Measurements from ENCODE around the gene MYCL.
A peak's percentile ranks its signal among the peaks of the same experiment; 100 is the strongest.

MYCL gene

GRCh38 chr1:39927538-39927937 lies 25.8 kb upstream of the MYCL start:
- Histone ChIP-seq H3K4me1 (ENCODE audit: control extremely low read depth in 1 of 4, control insufficient read depth in 4 of 4, insufficient read depth in 4 of 4, low read length in 3 of 4) (peaks cover 0 to 16% (median 2%) of the 10 kb centered on the region in 4 experiments), H3K36me3 (ENCODE audit: control insufficient read depth in 4 of 4, insufficient read depth in 4 of 4, low read length in 3 of 4) (no peaks in the 10 kb centered on the region), H3K4me3 (ENCODE audit: control insufficient read depth in 1 of 7, extremely low read depth in 1 of 7, insufficient read depth in 4 of 7, low read depth in 2 of 7, low read length in 6 of 7) (no peak overlapping the region), H3K27ac (ENCODE audit: insufficient read depth in 1 of 2, low read depth in 1 of 2, low read length in 2 of 2, poor library complexity in 1 of 2, severe bottlenecking in 2 of 2) (no peak overlapping the region), H3K27me3 (replicated peaks in 2 of 5; ENCODE audit: control insufficient read depth in 4 of 5, insufficient read depth in 5 of 5, low read length in 4 of 5) (no peaks in the 10 kb centered on the region), H3K9me3 (ENCODE audit: control extremely low read depth in 1 of 5, control insufficient read depth in 4 of 5, insufficient read depth in 2 of 5, low read depth in 1 of 5, low read length in 4 of 5) (no peaks in the 10 kb centered on the region)
- ChIA-PET CTCF (interaction anchor here (1.0 to 17.0 kb wide), 5 partner anchors 9 to 44 kb away, joined by 3 to 274 read pairs (median 4); partner anchors contain the start of gene MYCL), POLR2A (no interaction called here)
- WGBS (ENCODE audit: insufficient coverage), result 76% methylated on average over 3 of the region's 3 CpGs
- no peak for DNase-seq

DNA sequence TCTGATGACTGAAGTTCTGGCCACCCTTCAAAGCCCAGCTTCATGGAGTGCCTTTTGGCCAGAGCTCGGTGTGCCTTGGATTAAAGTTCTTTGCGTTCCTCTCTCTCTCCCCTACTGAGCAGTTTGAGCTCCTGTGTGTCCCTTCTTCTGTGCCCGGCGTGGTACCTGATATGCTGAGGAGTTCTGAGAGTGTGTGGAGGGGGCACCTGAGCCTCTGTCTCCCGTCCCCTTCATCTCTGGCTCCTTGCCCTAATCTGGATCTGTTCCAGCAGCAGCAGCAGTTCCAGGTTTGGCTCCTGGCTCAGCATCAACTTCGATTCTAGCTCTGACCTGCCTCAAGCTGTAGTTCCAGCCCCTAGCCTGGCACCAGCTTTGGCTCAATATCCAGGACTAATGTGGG lies 25.1 kb upstream of the MYCL start:
- WGBS (ENCODE audit: insufficient coverage), result 95% methylated on average over 2 of the region's 6 CpGs
- no peak overlapping the region for H3K27ac ChIP-seq (ENCODE audit: insufficient read depth in 1 of 2, low read depth in 1 of 2, low read length in 2 of 2, poor library complexity in 1 of 2, severe bottlenecking in 2 of 2)
- no peaks in the 10 kb centered on the region for H3K36me3 ChIP-seq (ENCODE audit: control insufficient read depth in 4 of 4, insufficient read depth in 4 of 4, low read length in 3 of 4)
- no peak overlapping the region for H3K4me3 ChIP-seq (ENCODE audit: control insufficient read depth in 1 of 7, extremely low read depth in 1 of 7, insufficient read depth in 4 of 7, low read depth in 2 of 7, low read length in 6 of 7)
- H3K9me3 ChIP-seq (ENCODE audit: control extremely low read depth in 1 of 5, control insufficient read depth in 4 of 5, insufficient read depth in 2 of 5, low read depth in 1 of 5, low read length in 4 of 5), result no peaks in the 10 kb centered on the region
- no peaks in the 10 kb centered on the region for H3K27me3 ChIP-seq (replicated peaks in 2 of 5; ENCODE audit: control insufficient read depth in 4 of 5, insufficient read depth in 5 of 5, low read length in 4 of 5)
- POLR2A ChIA-PET, result no interaction called here
- DNase-seq, result no peak
- CTCF ChIA-PET, result interaction anchor here (1.0 to 17.0 kb wide), 6 partner anchors 9 to 44 kb away, joined by 3 to 274 read pairs (median 4); partner anchors contain the start of gene MYCL
- H3K4me1 ChIP-seq (ENCODE audit: control extremely low read depth in 1 of 4, control insufficient read depth in 4 of 4, insufficient read depth in 4 of 4, low read length in 3 of 4), result peaks cover 0 to 16% (median 2%) of the 10 kb centered on the region in 4 experiments

GRCh38 chr1:39926343-39926793 lies 24.7 kb upstream of the MYCL start:
- Histone ChIP-seq H3K9me3 (ENCODE audit: control extremely low read depth in 1 of 5, control insufficient read depth in 4 of 5, insufficient read depth in 2 of 5, low read depth in 1 of 5, low read length in 4 of 5) (no peaks in the 10 kb centered on the region), H3K4me1 (ENCODE audit: control extremely low read depth in 1 of 4, control insufficient read depth in 4 of 4, insufficient read depth in 4 of 4, low read length in 3 of 4) (peaks cover 0 to 16% (median 2%) of the 10 kb centered on the region in 4 experiments), H3K36me3 (ENCODE audit: control insufficient read depth in 4 of 4, insufficient read depth in 4 of 4, low read length in 3 of 4) (no peaks in the 10 kb centered on the region), H3K27ac (ENCODE audit: insufficient read depth in 1 of 2, low read depth in 1 of 2, low read length in 2 of 2, poor library complexity in 1 of 2, severe bottlenecking in 2 of 2) (no peak overlapping the region), H3K27me3 (replicated peaks in 2 of 5; ENCODE audit: control insufficient read depth in 4 of 5, insufficient read depth in 5 of 5, low read length in 4 of 5) (no peaks in the 10 kb centered on the region), H3K4me3 (ENCODE audit: control insufficient read depth in 1 of 7, extremely low read depth in 1 of 7, insufficient read depth in 4 of 7, low read depth in 2 of 7, low read length in 6 of 7) (no peak overlapping the region)
- DNase-seq, result peak in 2 of 3 donors; percentile 47
- ChIA-PET CTCF (interaction anchor here (1.0 to 17.0 kb wide), 9 partner anchors 8 to 109 kb away, joined by 3 to 274 read pairs (median 4); partner anchors contain the start of gene MYCL), POLR2A (no interaction called here)
- 80% methylated on average over 6 of the region's 6 CpGs for WGBS (ENCODE audit: insufficient coverage)

DNA sequence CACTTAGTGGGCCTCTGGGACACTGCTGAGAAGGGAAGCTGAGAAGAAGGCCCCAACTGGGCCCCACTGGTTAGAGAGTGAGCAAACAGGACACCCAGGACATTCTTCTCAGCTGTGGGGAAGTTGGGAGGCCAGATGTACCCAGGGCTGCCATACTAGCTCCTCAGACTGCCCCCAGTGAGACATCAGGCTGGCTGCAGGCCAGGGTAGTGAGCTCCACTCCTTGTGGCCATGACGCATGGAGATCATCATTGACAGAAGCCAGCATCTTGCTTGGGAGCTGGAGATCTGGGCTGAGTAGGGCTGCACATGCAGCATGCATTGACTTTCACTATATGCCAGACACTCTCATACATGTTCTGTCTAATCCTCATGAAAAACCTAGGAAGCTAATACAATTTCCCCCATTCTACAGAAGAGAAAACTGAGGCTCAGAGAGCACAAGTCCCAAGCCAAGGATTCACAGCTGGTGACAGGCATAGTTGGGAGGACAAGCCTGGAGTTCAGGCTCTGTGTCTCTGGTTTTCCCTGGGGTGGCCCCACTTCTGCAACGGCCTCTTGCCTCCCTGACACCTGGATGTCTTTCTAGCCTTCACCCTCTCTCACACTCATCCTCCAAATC lies 24.1 kb upstream of the MYCL start:
- Histone ChIP-seq H3K27me3 (replicated peaks in 2 of 5; ENCODE audit: control insufficient read depth in 4 of 5, insufficient read depth in 5 of 5, low read length in 4 of 5) (no peaks in the 10 kb centered on the region), H3K4me1 (ENCODE audit: control extremely low read depth in 1 of 4, control insufficient read depth in 4 of 4, insufficient read depth in 4 of 4, low read length in 3 of 4) (peaks cover 0 to 16% (median 2%) of the 10 kb centered on the region in 4 experiments), H3K4me3 (ENCODE audit: control insufficient read depth in 1 of 7, extremely low read depth in 1 of 7, insufficient read depth in 4 of 7, low read depth in 2 of 7, low read length in 6 of 7) (no peak overlapping the region), H3K27ac (ENCODE audit: insufficient read depth in 1 of 2, low read depth in 1 of 2, low read length in 2 of 2, poor library complexity in 1 of 2, severe bottlenecking in 2 of 2) (no peak overlapping the region), H3K9me3 (ENCODE audit: control extremely low read depth in 1 of 5, control insufficient read depth in 4 of 5, insufficient read depth in 2 of 5, low read depth in 1 of 5, low read length in 4 of 5) (no peaks in the 10 kb centered on the region), H3K36me3 (ENCODE audit: control insufficient read depth in 4 of 4, insufficient read depth in 4 of 4, low read length in 3 of 4) (no peaks in the 10 kb centered on the region)
- CTCF ChIA-PET, result interaction anchor here (0.9 to 17.0 kb wide), 8 partner anchors 10 to 108 kb away, joined by 3 to 274 read pairs (median 4); no protein-coding TSS in a partner anchor
- POLR2A ChIA-PET, result interaction anchor here (0.6 kb wide), 1 partner anchor 43 kb away, joined by 3 read pairs; no protein-coding TSS in a partner anchor
- DNase-seq, result peak in 1 of 3 donors; percentile 16
- WGBS (ENCODE audit: insufficient coverage), result 100% methylated on average over 1 of the region's 2 CpGs

DNA sequence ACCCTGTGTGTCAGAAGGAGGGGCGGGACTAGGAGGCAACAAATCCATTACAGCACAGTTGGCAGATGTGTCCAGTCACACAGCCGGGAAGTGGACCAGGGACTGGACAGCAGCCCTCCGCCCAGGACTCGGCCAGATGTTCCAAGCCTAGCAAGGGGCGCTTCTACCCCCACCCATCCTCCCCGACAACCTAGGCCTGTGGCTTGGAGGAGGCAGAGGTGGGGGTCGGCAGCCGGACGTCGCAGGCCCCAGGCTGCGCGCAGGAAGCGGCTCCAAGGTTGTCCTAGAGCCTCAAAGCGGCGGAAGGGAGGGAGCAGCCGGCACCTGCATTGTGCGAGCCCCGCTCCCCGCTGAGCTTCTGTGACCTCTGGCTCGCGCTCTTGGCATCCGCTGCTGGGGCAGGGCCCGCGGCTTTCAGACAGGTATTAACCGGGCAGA lies 20.6 kb upstream of the MYCL start:
- Histone ChIP-seq H3K36me3 (ENCODE audit: control insufficient read depth in 4 of 4, insufficient read depth in 4 of 4, low read length in 3 of 4) (no peaks in the 10 kb centered on the region), H3K27ac (ENCODE audit: insufficient read depth in 1 of 2, low read depth in 1 of 2, low read length in 2 of 2, poor library complexity in 1 of 2, severe bottlenecking in 2 of 2) (no peak overlapping the region), H3K9me3 (ENCODE audit: control extremely low read depth in 1 of 5, control insufficient read depth in 4 of 5, insufficient read depth in 2 of 5, low read depth in 1 of 5, low read length in 4 of 5) (no peaks in the 10 kb centered on the region), H3K4me1 (ENCODE audit: control extremely low read depth in 1 of 4, control insufficient read depth in 4 of 4, insufficient read depth in 4 of 4, low read length in 3 of 4) (peaks cover 0 to 20% (median 2%) of the 10 kb centered on the region in 4 experiments), H3K4me3 (ENCODE audit: control insufficient read depth in 1 of 7, extremely low read depth in 1 of 7, insufficient read depth in 4 of 7, low read depth in 2 of 7, low read length in 6 of 7) (no peak overlapping the region), H3K27me3 (replicated peaks in 2 of 5; ENCODE audit: control insufficient read depth in 4 of 5, insufficient read depth in 5 of 5, low read length in 4 of 5) (no peaks in the 10 kb centered on the region)
- DNase-seq, result no peak
- 81% methylated on average over 23 of the region's 25 CpGs for WGBS (ENCODE audit: insufficient coverage)
- ChIA-PET CTCF (interaction anchor here (1.3 to 17.0 kb wide), 4 partner anchors 12 to 111 kb away, joined by 3 to 274 read pairs (median 22); no protein-coding TSS in a partner anchor), POLR2A (interaction anchor here (0.6 kb wide), 1 partner anchor 36 kb away, joined by 3 read pairs; no protein-coding TSS in a partner anchor)

GRCh38 chr1:39919545-39919944 lies 17.8 kb upstream of the MYCL start:
- H3K36me3 ChIP-seq (ENCODE audit: control insufficient read depth in 4 of 4, insufficient read depth in 4 of 4, low read length in 3 of 4), result no peaks in the 10 kb centered on the region
- WGBS (ENCODE audit: insufficient coverage), result 35% methylated on average over 3 of the region's 3 CpGs
- no peaks in the 10 kb centered on the region for H3K27me3 ChIP-seq (replicated peaks in 2 of 5; ENCODE audit: control insufficient read depth in 4 of 5, insufficient read depth in 5 of 5, low read length in 4 of 5)
- no peaks in the 10 kb centered on the region for H3K9me3 ChIP-seq (ENCODE audit: control extremely low read depth in 1 of 5, control insufficient read depth in 4 of 5, insufficient read depth in 2 of 5, low read depth in 1 of 5, low read length in 4 of 5)
- H3K4me3 ChIP-seq (ENCODE audit: control insufficient read depth in 1 of 7, extremely low read depth in 1 of 7, insufficient read depth in 4 of 7, low read depth in 2 of 7, low read length in 6 of 7), result no peak overlapping the region
- H3K27ac ChIP-seq (ENCODE audit: insufficient read depth in 1 of 2, low read depth in 1 of 2, low read length in 2 of 2, poor library complexity in 1 of 2, severe bottlenecking in 2 of 2), result no peak overlapping the region
- peaks cover 0 to 3% (median 0%) of the 10 kb centered on the region in 4 experiments for H3K4me1 ChIP-seq (ENCODE audit: control extremely low read depth in 1 of 4, control insufficient read depth in 4 of 4, insufficient read depth in 4 of 4, low read length in 3 of 4)
- POLR2A ChIA-PET, result no interaction called here
- CTCF ChIA-PET, result interaction anchor here (0.7 to 17.0 kb wide), 22 partner anchors 9 to 415 kb away, joined by 3 to 274 read pairs (median 6); partner anchors contain the start of gene MYCL
- DNase-seq, result peak; percentile 67 to 85 (median 80)

DNA sequence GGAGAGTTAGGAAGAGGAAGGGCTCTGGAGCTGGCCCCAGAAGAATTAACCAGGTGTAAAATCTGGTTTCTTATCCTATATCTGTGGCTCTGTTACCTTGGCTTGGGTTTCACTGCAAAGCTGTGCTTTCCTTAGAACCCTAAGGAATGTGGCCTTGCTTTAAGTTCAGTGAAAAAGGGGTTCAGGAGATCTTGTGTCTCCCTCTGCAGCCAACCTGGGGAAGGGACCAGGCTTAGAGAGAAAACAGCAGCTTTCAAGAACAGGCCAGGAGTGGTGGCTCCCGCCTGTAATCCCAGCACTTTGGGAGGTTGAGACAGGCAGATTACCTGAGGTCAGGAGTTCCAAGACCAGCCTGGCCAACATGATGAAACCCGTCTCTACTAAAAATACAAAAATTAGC lies 16.1 kb upstream of the MYCL start:
- no peaks in the 10 kb centered on the region for H3K36me3 ChIP-seq (ENCODE audit: control insufficient read depth in 4 of 4, insufficient read depth in 4 of 4, low read length in 3 of 4)
- no peak overlapping the region for H3K4me3 ChIP-seq (ENCODE audit: control insufficient read depth in 1 of 7, extremely low read depth in 1 of 7, insufficient read depth in 4 of 7, low read depth in 2 of 7, low read length in 6 of 7)
- peaks cover 0 to 3% (median 0%) of the 10 kb centered on the region in 4 experiments for H3K4me1 ChIP-seq (ENCODE audit: control extremely low read depth in 1 of 4, control insufficient read depth in 4 of 4, insufficient read depth in 4 of 4, low read length in 3 of 4)
- no peak for DNase-seq
- H3K9me3 ChIP-seq (ENCODE audit: control extremely low read depth in 1 of 5, control insufficient read depth in 4 of 5, insufficient read depth in 2 of 5, low read depth in 1 of 5, low read length in 4 of 5), result no peaks in the 10 kb centered on the region
- no peaks in the 10 kb centered on the region for H3K27me3 ChIP-seq (replicated peaks in 2 of 5; ENCODE audit: control insufficient read depth in 4 of 5, insufficient read depth in 5 of 5, low read length in 4 of 5)
- CTCF ChIA-PET, result interaction anchor here (1.0 to 17.0 kb wide), 7 partner anchors 9 to 421 kb away, joined by 3 to 274 read pairs (median 4); partner anchors contain the start of gene MYCL
- no peak overlapping the region for H3K27ac ChIP-seq (ENCODE audit: insufficient read depth in 1 of 2, low read depth in 1 of 2, low read length in 2 of 2, poor library complexity in 1 of 2, severe bottlenecking in 2 of 2)
- POLR2A ChIA-PET, result interaction anchor here (0.7 kb wide), 1 partner anchor 429 kb away, joined by 3 read pairs; no protein-coding TSS in a partner anchor
- 100% methylated on average over 1 of the region's 2 CpGs for WGBS (ENCODE audit: insufficient coverage)

Data from common myeloid progenitor, CD34-positive (primary cell).